Raji (cell line): ENCODE measurements around the gene HOXD10.

ENCODE experiments used
- POLR2A ChIP-seq: IDR thresholded peaks from 2 replicates; pipeline ENCODE4 v1.6.1; 2011; ENCODE audit warnings: low read depth, low read length, control low read depth; ENCODE audit not compliant: insufficient read depth

The HOXD10 gene

DNA sequence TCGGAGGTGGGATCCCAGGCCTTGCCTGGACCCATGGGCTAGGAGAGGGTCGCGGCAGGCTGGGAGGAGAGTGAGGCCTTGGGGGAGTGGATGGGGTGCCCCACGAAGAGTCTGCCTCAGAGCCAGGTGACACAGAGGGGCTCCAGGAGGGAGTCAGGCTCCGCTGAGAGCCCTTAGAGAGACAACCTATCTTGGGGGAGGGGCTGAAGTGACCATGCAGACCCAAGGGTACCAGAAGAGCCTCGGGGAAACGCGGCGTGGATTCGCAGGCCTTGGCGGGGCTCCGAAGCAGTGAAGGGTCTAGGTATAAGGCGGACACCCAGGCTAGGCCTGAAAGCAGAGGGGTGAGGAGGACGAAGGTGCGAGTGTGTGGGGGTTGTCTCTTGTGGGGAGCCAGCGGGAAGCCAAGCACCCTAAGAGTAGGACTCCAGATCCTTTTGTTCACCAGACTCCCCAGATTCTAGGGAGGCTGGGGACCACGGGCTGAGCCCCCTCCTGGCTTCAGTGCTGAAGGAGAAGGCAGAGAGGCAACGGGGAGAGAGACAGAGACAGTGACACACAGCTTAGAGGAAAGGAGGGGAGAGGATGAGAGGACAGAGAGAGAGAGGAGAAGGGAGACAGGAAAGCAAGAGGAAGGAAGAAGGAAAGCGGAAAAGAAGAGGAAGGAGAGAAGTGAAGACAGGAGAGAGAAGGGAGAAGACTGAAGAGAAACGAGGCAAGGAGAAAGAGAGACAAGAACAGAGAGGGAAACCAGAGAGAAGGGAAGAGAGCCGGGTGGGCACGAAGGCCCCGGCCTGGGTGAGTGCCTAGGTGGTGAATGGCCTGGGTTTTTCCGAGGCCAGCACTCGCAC, 10.6 kb upstream of the HOXD10 start:
- TF ChIP-seq POLR2A = no peak

DNA sequence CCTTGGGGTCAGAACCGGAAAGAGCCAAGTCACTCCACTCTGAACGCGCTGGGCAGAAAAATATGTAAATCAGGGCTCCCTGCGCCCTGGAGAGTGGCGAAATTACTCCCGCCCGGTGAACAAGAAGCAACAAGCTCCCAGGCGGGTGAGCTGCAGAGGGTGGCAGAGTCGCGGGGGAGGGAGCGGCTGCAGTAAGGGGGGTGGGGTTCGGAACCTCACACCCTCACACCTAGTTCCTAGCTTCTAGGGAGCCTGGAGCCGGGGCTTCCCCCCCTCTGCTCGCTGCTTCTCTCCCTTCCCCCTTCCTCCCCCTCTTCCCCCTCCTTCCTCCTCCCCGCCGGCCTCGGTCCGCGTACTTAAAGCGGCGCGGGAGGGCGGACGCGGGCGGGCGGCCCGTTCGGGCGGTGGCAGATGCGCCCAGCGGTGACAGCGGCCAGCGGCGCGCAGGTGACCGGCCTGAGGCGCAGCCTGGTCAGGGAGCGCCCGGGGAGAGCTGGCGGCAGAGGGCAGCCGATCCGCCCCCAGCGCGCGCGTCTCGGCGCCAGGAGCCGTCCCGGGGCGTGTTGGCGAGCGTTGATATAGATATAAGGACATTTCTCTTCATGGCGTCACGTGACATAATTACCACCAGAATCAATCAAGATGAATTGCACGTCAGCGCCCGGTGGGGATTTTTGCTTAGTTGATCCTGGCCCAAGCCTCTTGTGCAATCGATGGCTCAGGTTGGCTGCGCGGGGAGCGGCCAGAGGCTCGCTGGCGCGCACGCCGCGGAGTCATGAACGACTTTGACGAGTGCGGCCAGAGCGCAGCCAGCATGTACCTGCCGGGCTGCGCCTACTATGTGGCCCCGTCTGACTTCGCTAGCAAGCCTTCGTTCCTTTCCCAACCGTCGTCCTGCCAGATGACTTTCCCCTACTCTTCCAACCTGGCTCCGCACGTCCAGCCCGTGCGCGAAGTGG, 9.7 kb upstream of the HOXD10 start, which contains the start of gene HOXD11:
TSS of gene HOXD11 (plus strand) at position 700 of the 959 bp plus-strand sequence. CDS start at position 776, 76 bp downstream.
- no peak for TF ChIP-seq POLR2A

DNA sequence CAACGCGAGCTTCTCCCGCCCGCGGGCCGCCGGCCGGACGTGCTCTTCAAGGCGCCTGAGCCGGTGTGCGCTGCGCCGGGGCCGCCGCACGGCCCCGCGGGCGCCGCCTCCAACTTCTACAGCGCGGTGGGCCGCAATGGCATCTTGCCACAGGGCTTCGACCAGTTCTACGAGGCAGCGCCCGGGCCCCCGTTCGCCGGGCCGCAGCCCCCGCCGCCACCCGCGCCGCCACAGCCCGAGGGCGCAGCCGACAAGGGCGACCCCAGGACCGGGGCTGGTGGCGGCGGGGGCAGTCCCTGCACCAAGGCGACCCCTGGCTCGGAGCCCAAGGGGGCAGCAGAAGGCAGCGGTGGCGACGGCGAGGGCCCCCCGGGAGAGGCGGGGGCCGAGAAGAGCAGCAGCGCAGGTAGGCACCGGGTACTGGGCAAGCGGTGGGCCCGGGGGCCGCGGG, 8.8 kb upstream of the HOXD10 start:
- no peak for TF ChIP-seq POLR2A

DNA sequence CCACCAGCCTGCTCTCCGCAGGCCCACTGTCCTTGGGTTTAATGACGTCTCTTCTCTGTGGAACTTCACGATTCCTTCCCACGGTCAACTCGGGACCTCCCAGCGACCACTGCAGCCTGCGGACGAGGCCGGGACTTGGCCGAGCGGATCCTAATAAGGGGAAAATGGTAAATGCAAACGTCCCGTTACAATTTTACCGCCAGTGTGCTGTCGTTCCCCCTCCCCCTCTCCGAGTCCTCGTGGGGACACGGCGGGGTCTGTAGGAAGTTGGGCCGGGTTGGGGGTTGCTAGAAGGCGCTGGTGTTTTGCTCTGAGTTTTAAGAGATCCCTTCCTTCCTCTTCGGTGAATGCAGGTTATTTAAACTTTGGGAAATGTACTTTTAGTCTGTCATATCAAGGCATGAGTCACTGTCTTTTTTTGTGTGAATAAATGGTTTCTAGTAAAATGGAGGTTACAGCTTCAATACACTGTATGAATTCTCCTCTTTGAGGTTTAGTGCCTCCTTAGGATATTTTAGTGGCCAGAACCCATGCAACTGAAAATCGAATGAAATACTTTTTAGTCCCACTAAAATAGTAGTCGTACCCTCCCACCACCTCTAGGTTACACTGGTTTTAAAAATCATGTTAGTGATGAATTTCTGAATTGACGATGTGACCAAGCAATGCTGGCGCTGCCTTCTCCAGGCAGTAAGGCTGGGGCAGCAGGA, 7.2 kb upstream of the HOXD10 start:
- no peak for TF ChIP-seq POLR2A

DNA sequence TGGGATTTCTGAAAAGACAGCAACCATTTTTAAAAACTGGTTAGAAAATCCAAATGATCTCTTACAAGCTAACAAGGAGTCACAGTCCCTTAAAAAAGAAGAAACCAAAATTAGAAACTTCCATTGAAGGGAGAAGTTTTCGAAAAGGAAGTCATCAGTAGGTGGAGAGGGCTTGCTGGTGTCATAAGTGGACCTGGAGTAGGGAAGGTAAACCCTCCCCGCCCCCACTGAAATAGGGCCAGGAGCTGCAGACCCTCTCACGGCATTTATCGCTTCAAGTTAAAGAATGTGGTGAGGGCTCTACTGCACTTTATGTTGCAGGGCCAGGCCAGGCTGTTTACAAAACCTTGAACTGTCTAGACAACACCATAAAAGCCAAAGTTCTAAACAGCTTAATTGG, 6.6 kb upstream of the HOXD10 start:
- TF ChIP-seq POLR2A = no peak

DNA sequence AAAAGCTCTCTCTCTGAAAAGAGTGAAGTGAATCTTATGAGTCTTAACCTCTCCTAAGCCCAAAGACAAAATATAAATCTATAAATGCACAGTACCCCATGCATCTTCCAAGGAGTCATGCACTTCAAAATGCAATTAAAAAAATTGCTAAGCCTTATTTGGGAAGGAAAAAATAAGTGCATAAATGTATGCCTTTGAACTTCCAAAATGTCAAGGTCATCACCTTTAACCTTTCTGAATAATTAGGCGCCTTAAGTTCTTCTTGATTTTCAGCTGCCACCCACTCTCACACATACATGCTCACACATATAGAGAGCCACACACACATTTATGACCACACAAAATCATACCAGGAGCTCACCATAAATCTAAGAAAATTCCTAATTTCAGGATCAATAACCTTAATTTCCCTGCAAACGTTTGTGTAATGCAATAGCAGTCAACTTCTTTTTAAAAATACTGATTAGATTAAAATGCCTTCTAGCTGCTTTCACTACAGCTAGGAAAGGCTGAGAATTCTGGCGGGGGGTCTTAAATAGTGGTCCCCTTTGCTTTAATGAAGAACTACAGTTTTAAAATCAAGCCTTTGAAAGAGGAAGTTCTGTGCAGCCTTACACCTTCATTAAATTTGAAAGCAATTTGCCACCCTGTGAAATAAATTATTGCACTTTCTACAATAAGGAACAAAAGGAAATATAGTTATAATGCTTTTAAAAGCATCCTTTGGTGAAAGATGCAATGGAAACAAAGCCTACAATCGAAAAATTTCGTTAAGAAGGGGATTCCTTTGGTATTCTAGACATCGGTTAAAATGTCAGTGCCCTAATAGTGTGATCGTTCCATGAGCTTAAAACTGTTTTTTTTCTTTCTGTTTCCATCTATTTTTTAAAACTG, 5.9 kb upstream of the HOXD10 start:
- no peak for TF ChIP-seq POLR2A

DNA sequence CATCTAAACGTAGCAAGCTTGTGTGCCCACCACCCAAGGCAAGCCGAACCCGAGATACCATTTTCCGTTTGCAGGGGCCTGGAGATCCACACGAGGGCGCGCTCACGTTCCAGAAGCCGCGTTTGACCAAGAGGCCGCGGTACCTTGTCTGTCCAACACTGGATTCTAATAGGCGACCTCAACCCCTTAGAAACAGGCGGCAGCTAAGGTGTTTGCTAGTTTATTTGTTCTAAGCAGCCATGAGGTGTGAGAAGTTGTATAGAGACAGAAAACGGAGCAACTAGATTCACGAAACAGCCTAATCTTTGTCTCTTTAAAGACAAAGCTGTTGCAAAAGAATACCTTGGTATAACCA, 5.3 kb upstream of the HOXD10 start:
- no peak for TF ChIP-seq POLR2A

DNA sequence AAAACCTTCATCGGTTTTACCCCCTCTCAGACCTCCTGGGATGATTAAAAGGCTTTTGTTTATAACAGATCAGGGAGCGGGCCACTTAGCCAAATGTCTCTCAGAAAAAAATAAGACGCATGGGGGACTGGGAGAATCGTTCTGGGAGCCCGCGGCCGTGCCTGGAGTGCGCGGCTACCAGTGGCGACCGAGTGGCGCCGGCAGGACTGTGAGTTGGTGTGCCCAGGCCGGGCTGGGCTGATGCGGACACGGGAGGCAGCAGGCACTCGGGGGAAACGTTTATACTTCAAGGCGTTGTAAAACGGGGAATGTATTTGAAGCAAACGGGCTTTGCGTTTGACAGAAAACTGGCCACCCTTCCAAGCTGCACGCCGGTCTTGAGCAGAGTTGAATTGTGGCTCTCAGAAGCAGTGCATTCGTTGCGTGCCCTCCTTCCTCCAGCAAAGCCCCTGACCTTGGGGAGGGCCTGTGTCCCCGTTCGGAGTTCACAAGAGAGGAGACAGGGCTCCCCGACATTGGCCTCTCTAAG, 4.7 kb upstream of the HOXD10 start:
- no peak for TF ChIP-seq POLR2A

DNA sequence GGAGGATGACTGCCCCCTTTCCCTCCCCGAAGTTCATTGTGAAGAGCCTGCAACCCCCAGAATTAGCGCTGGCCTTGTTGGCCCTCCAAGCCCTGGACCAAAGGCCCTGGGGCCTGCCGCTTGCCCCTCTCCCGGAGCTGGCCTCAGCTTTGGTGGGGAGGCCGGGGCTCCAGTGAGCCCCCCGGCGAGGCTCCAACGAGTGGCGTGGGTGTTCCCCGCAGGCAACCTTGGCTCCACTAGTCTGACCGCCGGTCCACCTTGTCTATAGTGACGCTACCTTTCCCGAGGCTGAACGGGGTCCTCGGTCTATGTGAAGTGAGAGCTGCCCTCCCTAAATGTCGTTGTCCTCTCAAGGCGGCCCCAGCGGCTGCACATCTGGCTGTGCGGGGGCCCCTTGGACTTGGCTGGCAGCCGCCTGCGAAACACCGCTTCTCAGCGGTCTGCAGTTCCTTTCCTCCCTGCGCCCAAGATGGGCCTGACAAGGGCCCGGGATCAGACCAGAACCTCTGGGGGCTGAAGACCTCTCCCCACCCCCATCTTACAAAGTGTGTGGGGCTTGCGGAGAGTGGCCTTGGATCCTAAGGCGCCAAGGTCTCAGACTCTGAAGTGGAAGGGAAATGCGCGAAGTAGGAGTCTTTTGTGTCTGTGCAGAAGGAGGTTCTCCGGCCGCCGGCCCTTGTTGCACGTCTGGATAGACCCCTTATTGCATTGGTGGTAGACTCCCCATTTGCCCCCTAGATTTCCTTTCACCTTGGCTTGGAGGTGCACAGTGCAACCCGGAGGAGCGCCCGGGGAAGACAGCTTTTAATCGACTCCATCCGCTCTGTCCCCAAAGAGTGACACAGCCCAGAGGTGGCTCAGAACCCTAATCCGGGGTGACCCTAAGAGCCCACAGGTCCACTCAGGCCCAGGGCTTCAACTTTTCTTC, 3.9 kb upstream of the HOXD10 start:
- TF ChIP-seq POLR2A = no peak

DNA sequence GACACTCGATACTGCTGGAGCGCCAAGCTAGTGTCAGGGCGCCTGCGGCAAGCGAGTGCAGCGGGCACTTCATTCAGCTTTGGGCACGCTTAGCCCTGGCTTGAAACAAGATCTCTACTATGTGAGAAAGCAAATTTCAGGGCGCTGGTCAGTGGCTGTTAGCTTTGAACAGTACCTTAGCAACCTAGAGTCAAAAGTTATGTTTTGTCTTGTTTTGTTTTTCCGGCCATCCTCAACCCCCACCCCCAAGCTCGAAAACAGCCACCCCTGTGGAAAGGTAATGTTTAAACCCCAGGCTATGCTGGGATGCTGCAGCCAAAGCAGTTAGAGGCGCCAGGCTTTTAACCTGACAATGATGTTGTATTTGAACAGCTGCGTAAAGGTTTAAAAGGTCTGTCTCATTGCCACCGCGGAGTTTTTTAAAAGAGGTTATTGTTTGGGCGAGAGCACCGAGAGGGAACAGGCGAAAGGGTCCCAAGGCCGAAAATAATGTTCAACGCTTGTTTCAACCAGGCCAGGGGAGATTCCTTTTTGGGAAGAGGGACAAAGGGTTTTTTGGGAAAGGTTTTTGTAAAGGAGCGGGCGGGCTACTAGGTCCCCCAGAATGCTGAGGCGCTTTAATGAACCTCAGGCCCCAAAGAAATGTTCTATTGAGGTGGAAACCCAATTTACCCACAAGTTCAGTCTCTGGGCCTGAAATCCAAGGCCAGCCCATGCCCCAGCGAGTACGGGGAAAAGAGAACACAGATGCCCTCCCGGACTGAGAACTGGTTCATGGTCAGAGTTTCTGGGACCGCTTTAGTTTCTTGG, 2.3 kb upstream of the HOXD10 start:
- no peak for TF ChIP-seq POLR2A

DNA sequence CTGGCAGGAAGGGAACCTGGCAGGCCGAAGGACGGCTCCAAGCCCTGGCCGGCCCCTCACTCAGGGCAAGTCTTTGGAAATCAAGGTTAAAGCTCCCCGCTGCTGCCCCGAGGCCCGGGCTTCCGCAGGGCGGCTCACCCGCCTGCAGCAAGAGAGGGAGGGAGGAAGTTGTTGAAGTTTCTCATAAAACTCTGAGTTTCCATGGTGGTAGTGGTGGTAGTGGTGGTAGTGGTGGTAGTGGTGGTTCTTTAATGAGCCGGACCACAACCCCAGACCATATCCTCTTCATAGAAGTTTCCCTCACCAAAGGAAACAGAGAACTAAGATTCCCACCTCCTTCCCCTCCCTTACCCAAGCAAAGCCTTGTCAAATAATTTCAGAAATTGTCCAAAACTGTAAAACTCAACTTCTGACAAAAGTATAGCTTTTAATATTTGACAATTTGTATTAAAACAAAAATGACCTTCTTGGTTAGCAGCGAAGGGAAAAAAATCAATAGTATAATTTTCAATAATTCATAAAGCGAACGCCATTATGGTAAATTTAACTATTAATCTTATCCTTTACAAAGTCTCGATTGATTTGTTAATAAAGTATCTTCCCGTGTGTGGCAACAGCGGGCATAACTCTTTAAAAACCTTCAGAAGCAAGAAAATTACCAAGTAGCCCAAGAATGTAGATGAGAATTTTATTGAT, 1.5 kb upstream of the HOXD10 start:
- TF ChIP-seq POLR2A = no peak
